GM21515 (cell line): Measurements from ENCODE around the gene PKP1.

Experiments
- ATAC-seq: cut with Tn5 transposase; IDR thresholded peaks from one replicate; pipeline ENCODE4 v1.9.1; 2021; ENCODE audit not compliant: unreplicated experiment

The PKP1 gene

DNA sequence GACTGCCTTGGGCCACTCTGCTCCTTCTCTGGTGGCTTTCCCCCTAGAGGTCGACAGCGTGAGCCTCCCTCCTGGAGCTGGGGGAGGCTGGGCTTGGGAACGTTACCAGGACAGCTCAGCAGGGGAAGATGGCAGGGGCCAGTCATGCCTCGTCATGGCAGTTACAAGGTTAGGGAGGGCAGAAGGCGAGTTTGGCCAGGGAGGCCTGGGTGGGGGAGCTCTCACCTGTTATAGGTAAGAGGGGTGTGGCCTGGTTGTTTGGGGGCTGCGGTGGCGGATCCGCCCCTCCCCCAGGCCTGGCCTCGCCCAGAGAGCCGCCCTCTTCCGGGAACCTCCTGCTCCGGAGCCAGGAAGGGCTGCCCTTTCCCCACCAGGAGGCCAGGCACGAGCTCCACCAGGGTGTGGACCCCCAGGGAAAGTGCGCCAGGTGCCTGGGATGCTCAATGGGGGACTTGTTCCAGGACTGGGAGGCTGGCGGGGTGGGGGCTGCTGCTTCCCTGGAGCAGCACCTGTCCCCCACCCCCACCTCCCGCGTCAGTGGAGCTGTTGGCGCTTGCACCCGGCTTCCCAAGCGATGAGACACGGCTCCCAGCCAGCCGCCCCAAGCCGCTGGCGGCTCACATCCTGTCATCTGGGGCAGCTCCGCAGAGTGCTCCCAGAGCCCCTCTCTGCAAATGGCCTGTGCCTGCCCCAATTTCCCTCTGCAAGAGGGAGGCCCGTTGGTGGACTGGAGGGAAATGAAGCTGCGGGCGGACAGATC, 23.6 kb upstream of the PKP1 start:
- ATAC-seq, result no peak

DNA sequence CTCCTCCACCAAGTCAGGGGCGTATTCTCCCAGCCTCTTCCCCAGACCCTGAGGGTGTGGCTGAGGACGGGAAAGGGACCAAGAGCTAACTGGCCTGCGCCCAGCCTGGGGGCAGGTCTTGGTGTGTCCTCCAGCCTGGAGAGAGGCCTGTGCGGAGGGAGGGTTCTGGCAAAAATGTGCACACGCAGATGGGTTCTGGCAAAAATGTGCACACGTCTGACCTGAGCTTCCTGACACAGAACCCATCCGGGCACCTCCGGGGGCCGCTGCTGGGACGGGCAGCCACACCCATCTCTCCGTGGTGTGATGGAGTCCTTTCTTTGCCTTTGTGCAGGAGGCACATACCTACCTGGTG, 23.1 kb upstream of the PKP1 start:
- no peak for ATAC-seq

DNA sequence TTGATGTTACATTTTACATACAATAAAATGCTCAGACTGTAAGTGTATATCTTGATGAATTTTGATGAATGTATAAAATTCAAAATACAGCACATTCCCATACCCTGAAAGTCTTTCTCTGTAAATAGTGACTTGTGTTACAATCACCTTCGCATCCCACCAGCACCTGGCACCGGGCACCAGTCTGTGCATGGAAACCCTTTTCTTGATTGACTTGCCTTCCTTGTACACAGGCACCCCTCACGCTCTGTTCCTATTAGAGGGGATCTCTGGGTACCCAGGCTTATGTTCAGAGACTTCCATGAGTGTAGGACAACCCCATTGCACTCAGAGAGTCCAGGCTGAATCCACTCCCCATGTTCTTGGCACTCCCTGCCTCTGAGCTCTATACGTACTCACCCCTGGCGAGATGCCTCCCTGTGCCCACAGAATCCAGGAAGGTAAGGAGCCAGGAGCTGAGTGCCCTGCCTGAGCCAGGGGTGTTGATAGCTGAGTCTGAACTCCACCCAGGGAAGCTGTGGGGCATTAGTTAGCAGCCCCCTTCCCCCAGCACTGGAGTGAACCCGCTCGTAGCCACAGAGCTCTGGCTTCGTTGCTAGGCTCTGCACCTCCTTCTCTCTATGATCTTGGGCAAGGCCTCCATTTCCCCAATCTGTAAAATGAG, 22.5 kb upstream of the PKP1 start:
- ATAC-seq, result no peak

DNA sequence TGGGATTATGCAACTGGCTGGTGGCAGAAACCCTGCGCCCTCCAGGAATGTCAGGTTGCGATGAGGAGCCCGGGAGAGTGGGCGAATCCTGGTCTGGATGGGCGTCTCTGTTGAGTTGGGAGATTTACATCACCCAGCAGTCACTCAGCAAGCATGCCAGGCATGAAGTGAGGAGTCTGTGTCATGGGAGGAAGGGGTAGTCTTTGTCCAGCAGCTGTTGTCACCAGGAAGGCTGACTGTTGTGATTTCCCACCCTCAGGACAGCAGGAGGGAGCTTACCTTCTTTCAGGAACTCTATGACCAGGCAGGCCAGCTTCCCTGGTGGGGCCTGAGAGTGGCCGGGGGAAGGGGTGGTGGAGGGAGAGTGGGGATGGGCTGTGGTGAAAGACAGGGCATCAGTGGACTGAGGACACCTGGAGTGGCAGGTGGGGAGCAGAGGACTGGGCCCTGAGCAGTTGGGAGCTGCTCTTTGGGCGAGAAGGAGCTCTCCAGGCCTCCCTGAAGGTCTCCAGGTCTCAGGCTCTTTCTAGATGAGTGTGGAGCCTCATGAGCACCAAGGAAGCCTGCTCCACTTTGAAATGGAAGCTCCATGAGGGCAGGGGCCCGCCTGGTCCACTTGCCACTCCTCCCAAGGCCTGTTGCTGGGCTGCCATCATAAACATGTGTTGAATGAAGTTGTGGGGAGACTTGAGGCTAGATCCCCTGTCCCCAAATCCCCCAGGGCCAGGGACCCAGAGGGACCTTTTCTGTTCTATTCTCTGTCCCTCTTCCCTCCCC, 21.3 kb upstream of the PKP1 start:
- no peak for ATAC-seq

DNA sequence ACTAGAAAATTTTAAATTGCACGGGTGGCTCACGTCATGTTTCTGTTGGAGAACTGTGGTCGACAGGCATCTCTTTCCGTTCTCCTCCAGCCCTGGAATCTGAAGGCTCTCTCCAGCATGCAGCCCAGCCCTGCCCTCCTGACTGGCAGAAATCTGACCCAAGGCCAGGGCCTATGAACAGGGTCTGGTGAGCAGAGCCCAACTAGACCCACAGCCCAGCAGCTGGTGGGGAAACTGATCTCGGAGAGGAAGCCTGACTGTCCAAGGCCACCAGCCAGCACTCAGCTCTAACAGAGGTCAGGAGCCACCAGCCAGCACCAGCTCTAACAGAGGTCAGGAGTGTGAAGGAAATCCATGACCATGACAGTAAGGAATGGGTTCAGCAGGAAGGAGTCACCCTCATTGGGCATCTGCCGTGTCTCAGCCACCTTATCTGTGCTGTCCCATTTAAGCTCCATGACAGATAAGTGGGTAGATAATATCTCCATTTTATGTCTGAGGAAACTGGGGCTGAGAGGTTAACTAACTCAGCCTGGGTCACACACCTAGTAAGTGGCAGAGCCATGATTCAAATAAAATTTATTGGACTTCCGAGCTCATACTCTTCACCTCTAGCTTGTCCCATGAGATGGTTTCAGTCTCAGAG, 20.2 kb upstream of the PKP1 start:
- ATAC-seq, result no peak

DNA sequence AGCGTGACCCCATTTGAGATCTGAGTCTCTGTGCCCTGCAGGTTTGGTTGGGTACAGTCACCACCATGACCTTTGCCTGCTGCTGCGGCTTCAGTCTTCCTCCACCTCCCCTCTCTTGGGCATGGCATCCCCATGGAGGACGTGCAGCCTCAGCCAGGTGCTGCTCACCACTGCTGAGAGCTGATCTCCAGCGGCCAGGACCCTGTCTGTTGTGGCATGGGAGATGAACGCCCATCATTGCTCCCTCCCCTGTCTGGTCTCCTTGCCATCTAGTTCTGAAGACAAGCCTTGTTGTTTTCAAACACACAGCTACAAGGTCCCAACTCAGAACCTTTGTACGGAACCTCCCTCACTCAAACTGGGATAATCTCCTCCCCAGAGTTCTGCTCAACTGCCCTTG, 19.2 kb upstream of the PKP1 start:
- no peak for ATAC-seq

DNA sequence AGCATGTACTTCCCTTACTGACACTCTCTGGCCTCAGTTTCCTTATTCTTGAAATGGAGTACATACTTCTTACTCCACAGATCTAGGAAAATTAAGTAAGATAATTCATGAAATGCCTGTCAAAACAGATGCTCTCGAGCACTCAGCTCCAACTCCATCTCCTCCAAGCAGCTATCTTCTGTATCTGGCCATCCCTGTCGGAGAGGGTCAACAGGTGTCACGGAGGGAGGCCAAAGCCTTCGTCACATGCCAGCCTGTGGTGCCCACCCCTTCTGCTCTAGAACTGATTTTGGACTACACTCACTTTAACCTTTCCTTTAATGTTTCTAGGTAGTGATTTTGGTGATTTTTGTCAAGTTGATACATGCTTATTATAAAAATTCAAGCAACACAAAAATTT, 18.8 kb upstream of the PKP1 start:
- ATAC-seq, result no peak

DNA sequence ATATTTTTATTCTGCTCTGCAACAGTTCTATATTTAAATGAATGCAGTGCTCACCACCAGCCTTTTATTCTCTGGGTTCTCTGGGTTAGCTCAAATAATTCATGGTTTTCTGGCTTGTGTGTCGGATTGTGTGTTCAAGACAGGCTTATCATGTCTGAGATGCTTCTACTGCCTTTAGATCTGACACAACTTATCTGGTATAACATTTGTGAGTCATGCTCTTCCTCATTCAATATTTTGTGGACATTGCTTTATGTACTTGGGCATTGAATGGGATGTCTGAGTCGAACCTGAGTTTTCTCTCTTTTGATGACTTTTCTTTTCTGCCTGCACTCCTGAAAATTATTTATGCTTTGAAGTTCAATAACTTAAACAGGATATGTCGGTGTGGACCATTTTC, 17.6 kb upstream of the PKP1 start:
- no peak for ATAC-seq

DNA sequence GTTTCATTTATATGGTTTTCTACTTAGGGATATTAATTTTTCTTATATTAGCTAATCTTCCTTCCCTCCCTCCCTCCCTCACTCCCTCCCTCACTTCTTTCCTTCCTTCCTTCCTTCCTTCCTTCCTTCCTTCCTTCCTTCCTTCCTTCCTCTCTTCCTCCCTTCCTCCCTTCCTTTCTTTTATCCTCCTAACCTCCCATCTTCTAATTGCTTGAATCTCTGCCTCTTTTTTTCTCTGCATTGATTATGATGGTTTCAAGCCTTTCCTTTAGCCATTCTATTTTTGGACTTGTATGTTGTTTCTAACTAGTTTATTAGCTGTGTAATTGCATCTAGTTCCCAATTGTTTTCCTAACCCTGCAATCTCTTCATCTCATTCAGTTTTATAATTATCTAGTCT, 17.0 kb upstream of the PKP1 start:
- ATAC-seq, result no peak

DNA sequence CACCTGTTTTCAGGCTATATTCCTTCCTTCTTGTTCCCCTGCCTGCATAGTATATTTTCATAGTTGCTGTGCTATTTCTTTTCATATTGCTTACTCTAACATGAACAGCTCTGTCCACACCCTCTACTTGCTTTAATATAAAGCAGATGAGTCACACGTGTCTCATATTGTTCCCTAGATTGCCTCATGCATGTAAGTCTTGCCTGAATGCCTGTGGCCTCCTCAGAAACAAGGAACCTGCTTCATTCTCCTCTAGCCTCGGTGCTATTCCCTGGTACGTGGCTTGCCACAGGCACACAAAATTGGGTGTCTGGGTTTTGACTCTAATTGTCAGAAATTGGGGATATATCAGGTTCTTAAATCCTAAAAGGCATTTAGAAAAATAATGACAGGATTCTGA, 16.5 kb upstream of the PKP1 start:
- no peak for ATAC-seq

DNA sequence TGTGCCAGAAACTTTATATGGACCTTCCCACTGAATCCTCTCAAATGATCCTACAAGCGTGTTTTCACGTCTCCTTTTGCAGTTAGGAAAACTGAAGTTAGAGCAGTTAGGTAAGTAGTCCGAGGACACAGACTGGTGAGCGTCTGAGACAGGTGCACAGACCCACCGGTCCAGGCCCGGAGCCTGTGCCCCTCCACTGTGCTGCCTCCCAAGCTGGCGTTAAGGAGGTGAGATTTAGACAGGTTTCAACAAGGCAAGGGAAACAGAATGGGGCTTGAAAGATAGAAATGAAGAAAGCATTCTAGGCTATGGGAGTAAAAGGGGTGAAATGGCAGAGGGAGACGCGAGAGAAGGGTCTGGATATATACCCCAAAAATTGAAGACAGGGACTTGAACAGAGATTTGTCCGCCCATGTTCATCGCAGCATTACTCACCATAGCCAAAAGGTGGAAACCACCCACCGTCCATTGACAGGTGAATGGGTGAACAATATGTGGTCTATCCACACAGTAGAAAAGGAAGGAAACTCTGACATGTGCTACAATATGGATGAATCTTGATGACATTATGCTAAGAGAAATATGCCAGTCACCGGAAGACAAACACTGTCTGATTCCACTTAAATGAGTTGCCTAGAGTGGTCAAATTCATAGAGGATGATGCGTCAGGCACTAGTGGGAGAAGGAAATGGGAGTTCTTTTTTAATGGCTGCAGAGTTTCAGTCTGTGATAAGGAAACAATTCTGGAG, 15.7 kb upstream of the PKP1 start:
- ATAC-seq, result no peak

DNA sequence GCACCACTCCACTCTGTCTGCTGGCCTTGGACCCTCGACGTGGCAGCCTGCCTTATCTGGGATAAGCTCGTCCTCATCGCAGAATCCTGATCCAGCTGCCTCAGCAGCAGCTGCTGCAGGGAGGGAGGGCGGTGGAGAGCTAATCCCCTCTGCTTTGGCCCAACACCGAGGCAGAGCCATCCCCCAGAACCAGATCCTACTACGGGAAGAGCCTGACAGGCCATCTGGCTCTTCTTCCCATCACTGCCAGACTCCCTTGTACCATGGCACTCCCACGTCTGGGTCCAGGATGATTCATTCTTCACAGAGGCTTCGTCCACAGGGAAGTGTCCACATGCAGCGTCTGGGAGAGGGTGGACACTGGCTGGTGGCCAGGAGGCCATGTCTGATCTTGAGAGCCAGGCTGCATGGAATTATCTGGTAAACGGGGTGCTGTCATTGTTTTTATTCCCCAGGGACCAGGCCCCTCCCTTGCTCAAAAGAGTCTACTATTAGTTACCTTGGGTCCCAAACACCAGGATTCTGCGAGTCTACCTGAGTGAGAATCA, 14.6 kb upstream of the PKP1 start:
- no peak for ATAC-seq

DNA sequence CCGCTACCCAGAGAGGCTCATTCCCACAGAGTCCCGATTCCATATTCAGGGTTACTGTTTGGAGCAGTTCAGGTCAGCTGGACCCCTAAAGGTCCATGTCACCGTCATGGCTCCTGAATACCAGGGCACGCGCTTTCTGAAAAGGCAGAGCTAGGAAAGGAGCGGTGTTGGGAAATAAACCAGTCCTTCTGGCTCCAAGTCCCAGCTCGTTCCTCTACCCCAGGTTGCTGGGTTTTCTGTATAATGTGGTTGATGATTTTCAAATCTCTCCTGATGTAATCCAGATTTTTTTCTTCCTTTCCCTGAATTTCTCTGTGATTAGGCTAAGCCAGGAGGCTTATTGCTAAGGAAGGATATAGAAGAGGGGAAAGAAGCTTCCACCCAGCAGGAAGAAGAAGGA, 14.0 kb upstream of the PKP1 start:
- ATAC-seq, result no peak

DNA sequence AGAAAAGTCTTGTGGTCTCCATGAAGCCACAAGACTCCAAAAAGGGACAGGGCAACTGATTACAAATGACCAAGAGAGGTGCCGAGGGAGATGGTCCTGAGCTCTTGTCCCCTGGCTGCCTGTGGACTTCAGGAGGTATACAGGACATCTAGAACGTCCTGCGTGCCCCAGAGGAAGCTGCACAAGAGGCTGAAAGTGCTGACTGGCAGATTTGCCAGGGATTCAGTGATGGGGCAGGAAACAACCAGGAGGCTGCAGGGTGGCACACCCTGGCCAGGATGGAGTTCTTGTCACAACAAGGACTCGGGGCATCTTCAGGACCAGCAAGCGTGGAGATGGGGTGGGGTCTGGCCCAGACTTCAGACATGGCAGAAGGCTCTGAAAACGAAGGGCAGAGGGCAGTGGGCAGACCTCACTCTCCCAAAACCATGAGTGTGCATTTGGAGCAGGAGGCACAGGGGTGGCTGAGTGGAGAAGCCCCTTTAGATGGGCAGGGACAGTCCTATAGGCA, 13.4 kb upstream of the PKP1 start:
- no peak for ATAC-seq

DNA sequence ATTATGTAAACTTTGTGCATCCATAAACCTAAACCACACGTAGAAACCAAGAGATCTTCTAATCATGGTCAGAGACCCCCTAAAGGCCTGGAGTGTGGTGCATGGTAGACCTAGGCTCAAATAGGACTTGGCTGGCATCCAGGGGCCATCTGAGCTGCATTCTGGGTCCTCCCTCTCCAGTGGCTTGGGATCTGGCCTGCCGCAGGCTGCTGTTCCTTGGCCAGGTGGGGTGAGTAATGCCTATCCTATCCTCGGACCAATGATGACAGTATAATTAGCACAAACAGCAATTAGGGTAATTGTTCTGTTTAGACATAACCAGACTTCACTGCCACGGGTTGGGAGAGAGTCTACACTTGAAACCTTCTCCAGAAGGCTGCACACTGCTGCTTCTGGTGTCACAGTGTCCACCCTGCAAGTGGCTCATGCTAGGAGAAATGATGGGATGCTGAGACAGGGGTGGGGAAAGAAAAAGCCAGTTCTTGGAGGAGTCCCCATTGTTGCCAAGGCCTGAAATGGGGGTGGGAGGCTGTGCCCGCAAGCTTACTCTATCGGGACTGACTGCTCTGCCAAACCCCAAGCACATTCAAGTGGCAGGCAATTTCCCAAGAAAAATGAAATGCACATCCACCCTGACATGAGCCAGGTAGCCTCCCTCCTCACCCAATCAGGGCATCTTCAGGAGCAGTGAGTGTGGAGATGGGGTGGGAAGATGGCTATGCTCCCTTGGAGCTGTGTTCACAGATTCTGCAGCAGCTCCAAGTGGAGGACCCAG, 12.5 kb upstream of the PKP1 start:
- no peak for ATAC-seq

DNA sequence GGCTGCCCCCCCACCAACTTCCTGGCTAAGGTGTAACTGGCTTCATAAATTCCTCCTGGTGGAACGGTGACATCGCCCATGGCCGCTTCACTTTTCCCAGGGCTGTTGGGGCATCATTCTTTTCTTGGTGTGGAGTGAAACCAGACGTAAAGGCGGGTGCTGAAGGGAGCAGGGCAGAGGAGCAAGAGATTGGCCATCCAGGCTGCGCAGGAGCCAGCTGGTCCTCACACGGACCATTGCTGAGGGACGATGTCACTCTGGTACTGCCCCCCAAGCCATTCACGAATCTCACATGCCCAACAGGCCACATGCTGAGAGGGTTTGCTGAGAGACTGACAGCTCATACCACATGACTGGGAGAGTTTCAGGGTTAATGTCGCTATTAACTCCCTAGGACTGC, 10.5 kb upstream of the PKP1 start:
- no peak for ATAC-seq

DNA sequence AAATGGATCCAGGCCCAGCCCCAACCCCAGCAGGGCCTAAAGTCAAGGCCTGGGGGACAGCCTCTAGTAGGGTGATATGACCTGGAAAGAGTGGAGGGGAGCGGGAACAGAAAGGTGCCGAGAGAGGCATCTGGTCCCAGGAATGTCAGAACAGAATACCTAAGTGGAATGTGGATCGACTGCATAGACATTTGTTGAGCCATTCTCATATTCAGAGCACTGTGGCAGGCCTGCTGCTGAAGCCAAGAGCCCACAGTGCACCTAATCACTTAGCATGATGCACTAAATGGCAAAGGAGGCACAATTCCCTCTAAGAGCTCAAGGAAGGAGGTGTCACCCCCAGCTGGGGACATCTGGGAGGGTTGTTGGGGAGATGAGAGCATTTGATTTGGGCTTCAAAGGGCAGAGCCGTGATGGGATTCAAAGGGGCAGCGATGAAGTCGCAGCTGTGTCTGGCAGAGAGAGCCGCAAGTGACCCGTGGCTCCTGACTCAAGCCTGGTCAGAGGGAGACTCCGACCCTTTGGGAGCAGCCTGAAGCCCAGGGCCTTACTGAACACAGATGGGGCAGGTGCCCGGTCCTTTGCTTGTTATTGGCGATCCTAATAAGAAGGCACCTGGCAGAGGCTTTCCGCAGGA, 8.6 kb upstream of the PKP1 start:
- no peak for ATAC-seq

DNA sequence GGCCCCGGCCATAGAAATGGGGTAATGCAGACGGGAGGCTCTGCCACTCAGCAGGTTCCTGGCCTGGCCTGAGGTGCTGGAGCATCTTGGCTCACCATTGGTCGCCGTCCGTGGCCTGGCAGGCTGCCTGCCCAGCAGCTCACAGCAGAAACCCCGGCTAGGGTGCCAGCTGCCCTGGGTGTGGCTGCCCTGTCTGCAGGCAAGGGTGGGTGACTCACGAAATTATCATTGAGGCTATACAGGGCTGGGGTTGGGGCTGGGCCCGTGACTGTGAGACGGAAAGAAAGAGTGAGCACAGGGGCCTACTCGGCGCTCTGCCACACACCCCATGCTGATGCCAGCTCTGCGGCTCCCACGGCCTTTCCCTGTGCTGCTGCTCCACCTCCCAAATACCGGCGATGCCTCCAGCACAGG, 8.0 kb upstream of the PKP1 start:
- no peak for ATAC-seq

DNA sequence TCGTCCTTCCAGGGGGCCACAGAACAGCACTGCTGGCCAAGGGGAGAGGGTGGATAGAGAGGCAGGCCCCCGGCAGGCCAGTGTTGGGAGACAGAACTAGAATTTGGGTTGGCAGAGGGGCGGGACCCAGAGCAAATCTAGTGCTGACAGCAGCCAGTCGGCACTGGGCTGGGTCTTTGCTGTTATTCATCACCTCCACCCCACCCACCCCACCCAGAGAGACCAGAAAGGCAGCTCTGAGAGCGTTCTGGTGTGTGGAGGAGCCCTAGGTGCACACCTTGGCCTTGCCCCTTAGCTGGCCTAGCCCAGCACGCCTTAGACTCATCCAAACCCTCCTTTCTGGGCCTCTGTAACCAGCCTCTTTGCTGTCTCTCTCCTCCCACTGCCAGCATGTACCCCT, 6.4 kb upstream of the PKP1 start:
- ATAC-seq, result no peak
